ENCODE results near the gene KIF23. TPM values are rescaled to one million over a fixed set of nuclear protein-coding genes. Genes with fewer than 3 reads are reported as not detected.

Gene KIF23
- total and polyA plus RNA-seq, 2 of the 4 experiments (the other 2 are of a cell fraction): 37.7 to 56.1 TPM

- TF ChIP-seq BHLHE40 (IDR thresholded peaks at IDR 0.05; ENCODE audit: low read depth, low read length) (no peak), MAFK (IDR thresholded peaks at IDR 0.05; ENCODE audit: low read depth, low read length) (no peak), RCOR1 (IDR thresholded peaks at IDR 0.05; ENCODE audit: insufficient replicate concordance, low read length) (no peak), SMC3 (IDR thresholded peaks at IDR 0.05; ENCODE audit: low read depth, low read length) (no peak), FOS (IDR thresholded peaks at IDR 0.05; ENCODE audit: low read depth, low read length) (no peak)
- TF ChIP-seq, protein P1, sequence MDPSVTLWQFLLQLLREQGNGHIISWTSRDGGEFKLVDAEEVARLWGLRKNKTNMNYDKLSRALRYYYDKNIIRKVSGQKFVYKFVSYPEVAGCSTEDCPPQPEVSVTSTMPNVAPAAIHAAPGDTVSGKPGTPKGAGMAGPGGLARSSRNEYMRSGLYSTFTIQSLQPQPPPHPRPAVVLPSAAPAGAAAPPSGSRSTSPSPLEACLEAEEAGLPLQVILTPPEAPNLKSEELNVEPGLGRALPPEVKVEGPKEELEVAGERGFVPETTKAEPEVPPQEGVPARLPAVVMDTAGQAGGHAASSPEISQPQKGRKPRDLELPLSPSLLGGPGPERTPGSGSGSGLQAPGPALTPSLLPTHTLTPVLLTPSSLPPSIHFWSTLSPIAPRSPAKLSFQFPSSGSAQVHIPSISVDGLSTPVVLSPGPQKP (IDR thresholded peaks at IDR 0.05; ENCODE audit: borderline replicate concordance, low read depth, low read length): no peak
- TF ChIP-seq, protein P2, sequence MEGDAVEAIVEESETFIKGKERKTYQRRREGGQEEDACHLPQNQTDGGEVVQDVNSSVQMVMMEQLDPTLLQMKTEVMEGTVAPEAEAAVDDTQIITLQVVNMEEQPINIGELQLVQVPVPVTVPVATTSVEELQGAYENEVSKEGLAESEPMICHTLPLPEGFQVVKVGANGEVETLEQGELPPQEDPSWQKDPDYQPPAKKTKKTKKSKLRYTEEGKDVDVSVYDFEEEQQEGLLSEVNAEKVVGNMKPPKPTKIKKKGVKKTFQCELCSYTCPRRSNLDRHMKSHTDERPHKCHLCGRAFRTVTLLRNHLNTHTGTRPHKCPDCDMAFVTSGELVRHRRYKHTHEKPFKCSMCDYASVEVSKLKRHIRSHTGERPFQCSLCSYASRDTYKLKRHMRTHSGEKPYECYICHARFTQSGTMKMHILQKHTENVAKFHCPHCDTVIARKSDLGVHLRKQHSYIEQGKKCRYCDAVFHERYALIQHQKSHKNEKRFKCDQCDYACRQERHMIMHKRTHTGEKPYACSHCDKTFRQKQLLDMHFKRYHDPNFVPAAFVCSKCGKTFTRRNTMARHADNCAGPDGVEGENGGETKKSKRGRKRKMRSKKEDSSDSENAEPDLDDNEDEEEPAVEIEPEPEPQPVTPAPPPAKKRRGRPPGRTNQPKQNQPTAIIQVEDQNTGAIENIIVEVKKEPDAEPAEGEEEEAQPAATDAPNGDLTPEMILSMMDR (conservative IDR thresholded peaks at IDR 0.05; ENCODE audit: low read depth, low read length): no peak
- Histone ChIP-seq H2AK5ac (ENCODE audit: low read depth, low read length) (no peak overlapping the region), H3K14ac (replicated peaks; ENCODE audit: low read depth, low read length) (no peak overlapping the region), H4K91ac (ENCODE audit: insufficient read depth, low read depth, low read length) (no peak overlapping the region), H4K20me1 (ENCODE audit: insufficient read depth, low read length) (peaks cover 11% of the 10 kb centered on the region), H3K4me2 (ENCODE audit: low read depth, low read length) (no peak overlapping the region), H2AFZ (replicated peaks; ENCODE audit: low read length, poor library complexity) (no peak overlapping the region), H2BK120ac (ENCODE audit: low read depth, low read length) (no peak overlapping the region), H3K18ac (ENCODE audit: low read depth, low read length) (no peak overlapping the region), H4K8ac (ENCODE audit: low read depth in 2 of 2, low read length in 2 of 2) (no peak overlapping the region), H3K36me3 (ENCODE audit: control insufficient read depth, insufficient read depth, low read length) (no peaks in the 10 kb centered on the region; the same call in 1 of the 2 replicates), H3K9me1 (ENCODE audit: insufficient read depth, low read length) (peaks cover 22% of the 10 kb centered on the region), H2BK15ac (ENCODE audit: low read depth, low read length) (no peak overlapping the region), H4K5ac (ENCODE audit: low read depth, low read length) (no peak overlapping the region), H3K9ac (ENCODE audit: low read depth, low read length) (no peak overlapping the region), H2BK20ac (ENCODE audit: low read depth, low read length) (no peak overlapping the region), H3K27ac (ENCODE audit: insufficient read depth, low read length) (no peak overlapping the region), H3K4me3 (ENCODE audit: insufficient read depth, low read depth, low read length) (no peak overlapping the region), H3K9me3 (ENCODE audit: control insufficient read depth, insufficient read depth, low read length) (no peaks in the 10 kb centered on the region), H3K27me3 (ENCODE audit: control insufficient read depth, insufficient read depth, low read length) (no peaks in the 10 kb centered on the region), H3K4me1 (ENCODE audit: control insufficient read depth, insufficient read depth, low read length) (no peaks in the 10 kb centered on the region), H3K56ac (ENCODE audit: extremely low read depth, insufficient read depth, low read length) (no peak overlapping the region), H3K79me1 (ENCODE audit: low read depth in 1 of 2, low read length in 2 of 2) (peaks cover 0 to 17% of the 10 kb centered on the region in 2 experiments; a peak in 2 of 4 replicates), H3K23ac (ENCODE audit: low read depth, low read length) (no peak overlapping the region), H3K4ac (ENCODE audit: low read depth, low read length) (no peak overlapping the region), H2BK5ac (ENCODE audit: low read depth, low read length, poor library complexity, severe bottlenecking) (no peak overlapping the region), H2AK9ac (replicated peaks; ENCODE audit: low read depth, low read length, poor library complexity) (no peak overlapping the region)
- dilution Hi-C loops (cut with HindIII; ENCODE audit: low sequenced_read_pairs, unreplicated experiment) (no loop called here), intact Hi-C loops (cut with micrococcal nuclease) (no loop called here), in situ Hi-C loops (cut with MboI; ENCODE audit: low sequenced_read_pairs) (no loop called here)
- DNase-seq: no peak
- ATAC-seq (ENCODE audit: low read depth): no peak
- ChIA-PET CTCF (no interaction called here), POLR2A (ENCODE audit: unreplicated experiment) (no interaction called here)
- no TSS peak for BruUV-seq (replicated peaks)
- WGBS, 2 experiments (ENCODE audit: extremely low coverage in 2 of 2, insufficient read length in 1 of 2): no CpG with 5 or more reads among the region's 12 CpGs
Observed at GRCh38 chr15:69384626-69385598, 29.2 kb upstream of the KIF23 start.

All from IMR-90 (cell line).